Neuron (in vitro differentiated cells): ENCODE measurements around the gene YWHAQ.

Experiments used
- H2AFZ ChIP-seq: one replicate; pipeline ENCODE4 v1.6.1; 2013; ENCODE audit warnings: low read depth, mild to moderate bottlenecking, inconsistent platforms, low read length, moderate library complexity
- H3K27me3 ChIP-seq: one replicate; pipeline ENCODE4 v1.6.1; 2013; ENCODE audit warnings: low read length; ENCODE audit not compliant: insufficient read depth
- H3K36me3 ChIP-seq: one replicate; pipeline ENCODE4 v1.6.1; 2013; ENCODE audit warnings: low read length; ENCODE audit not compliant: insufficient read depth
- H3K4me1 ChIP-seq: one replicate; pipeline ENCODE4 v1.6.1; 2013; ENCODE audit warnings: low read length; ENCODE audit not compliant: insufficient read depth
- H3K4me3 ChIP-seq: 2 replicates; pipeline ENCODE4 v1.5.1; 2013; ENCODE audit warnings: mild to moderate bottlenecking, low read length, moderate library complexity
- H3K9me3 ChIP-seq: one replicate; pipeline ENCODE4 v1.6.1; 2013; ENCODE audit warnings: low read length

Gene YWHAQ

GRCh38 chr2:9630736-9631552 is at the start of gene YWHAQ:
Gene YWHAQ (minus strand): TSS chr2:9630997. CDS start chr2:9630452, 545 bp downstream.
- peaks cover 41% of the 10 kb centered on the region for H3K4me1 ChIP-seq
- H2AFZ ChIP-seq: peak within 1 kb of the TSS; percentile 58
- peak within 1 kb of the TSS; percentile 82 for H3K4me3 ChIP-seq
- H3K36me3 ChIP-seq: peaks cover 34% of the 10 kb centered on the region
- no peaks in the 10 kb centered on the region for H3K27me3 ChIP-seq
- no peaks in the 10 kb centered on the region for H3K9me3 ChIP-seq

- Histone ChIP-seq H2AFZ (no peak overlapping the region), H3K4me1 (peaks cover 11% of the 10 kb centered on the region), H3K36me3 (no peaks in the 10 kb centered on the region), H3K4me3 (no peak overlapping the region), H3K27me3 (no peaks in the 10 kb centered on the region), H3K9me3 (no peaks in the 10 kb centered on the region)
These were observed 49.3 kb upstream of the YWHAQ start for GRCh38 chr2:9680082-9680481.

GRCh38 chr2:9679218-9679617 is 48.4 kb upstream of the YWHAQ start:
- H3K27me3 ChIP-seq: no peaks in the 10 kb centered on the region
- no peaks in the 10 kb centered on the region for H3K36me3 ChIP-seq

GRCh38 chr2:9678544-9678943 is 47.7 kb upstream of the YWHAQ start:
- H3K4me1 ChIP-seq: peaks cover 16% of the 10 kb centered on the region
- H3K36me3 ChIP-seq: no peaks in the 10 kb centered on the region
- no peak overlapping the region for H2AFZ ChIP-seq
- no peak overlapping the region for H3K4me3 ChIP-seq
- no peaks in the 10 kb centered on the region for H3K9me3 ChIP-seq
- H3K27me3 ChIP-seq: no peaks in the 10 kb centered on the region

More at GRCh38 chr2:9679218-9679617, 48.4 kb upstream of the YWHAQ start:
- H3K4me3 ChIP-seq: no peak overlapping the region
- peaks cover 16% of the 10 kb centered on the region for H3K4me1 ChIP-seq
- no peak overlapping the region for H2AFZ ChIP-seq
- H3K9me3 ChIP-seq: no peaks in the 10 kb centered on the region

GRCh38 chr2:9675415-9676351 is 44.9 kb upstream of the YWHAQ start:
- Histone ChIP-seq H3K4me3 (peak overlapping the region; percentile 24), H3K27me3 (no peaks in the 10 kb centered on the region), H3K9me3 (no peaks in the 10 kb centered on the region), H3K4me1 (peaks cover 16% of the 10 kb centered on the region), H2AFZ (peak overlapping the region; percentile 65), H3K36me3 (no peaks in the 10 kb centered on the region)

GRCh38 chr2:9674891-9675414 is 44.2 kb upstream of the YWHAQ start:
- H2AFZ ChIP-seq: peak overlapping the region; percentile 65
- peak overlapping the region; percentile 24 for H3K4me3 ChIP-seq
- H3K9me3 ChIP-seq: no peaks in the 10 kb centered on the region
- H3K4me1 ChIP-seq: peaks cover 16% of the 10 kb centered on the region
- H3K27me3 ChIP-seq: no peaks in the 10 kb centered on the region
- H3K36me3 ChIP-seq: no peaks in the 10 kb centered on the region

- Histone ChIP-seq H3K4me1 (peaks cover 16% of the 10 kb centered on the region), H3K4me3 (no peak overlapping the region), H3K36me3 (no peaks in the 10 kb centered on the region), H3K9me3 (no peaks in the 10 kb centered on the region), H2AFZ (no peak overlapping the region), H3K27me3 (no peaks in the 10 kb centered on the region)
These were observed 43.2 kb upstream of the YWHAQ start for GRCh38 chr2:9673914-9674481.

- no peaks in the 10 kb centered on the region for H3K36me3 ChIP-seq
- no peaks in the 10 kb centered on the region for H3K9me3 ChIP-seq
- H3K4me3 ChIP-seq: no peak overlapping the region
- no peaks in the 10 kb centered on the region for H3K4me1 ChIP-seq
- peaks cover 2% of the 10 kb centered on the region for H3K27me3 ChIP-seq
- no peak overlapping the region for H2AFZ ChIP-seq
These were observed 38.0 kb upstream of the YWHAQ start for GRCh38 chr2:9668687-9669345.

- H3K4me3 ChIP-seq: no peak overlapping the region
- H3K9me3 ChIP-seq: no peaks in the 10 kb centered on the region
- no peak overlapping the region for H2AFZ ChIP-seq
- no peaks in the 10 kb centered on the region for H3K4me1 ChIP-seq
- H3K27me3 ChIP-seq: peaks cover 3% of the 10 kb centered on the region
- H3K36me3 ChIP-seq: no peaks in the 10 kb centered on the region
These were observed 37.0 kb upstream of the YWHAQ start for GRCh38 chr2:9667826-9668225.

- Histone ChIP-seq H3K36me3 (no peaks in the 10 kb centered on the region), H3K9me3 (no peaks in the 10 kb centered on the region), H3K4me1 (no peaks in the 10 kb centered on the region), H3K4me3 (no peak overlapping the region), H2AFZ (no peak overlapping the region), H3K27me3 (peaks cover 3% of the 10 kb centered on the region)
These were observed 35.5 kb upstream of the YWHAQ start for GRCh38 chr2:9666306-9666705.

- Histone ChIP-seq H3K4me3 (no peak overlapping the region), H3K9me3 (no peaks in the 10 kb centered on the region), H3K4me1 (no peaks in the 10 kb centered on the region), H2AFZ (no peak overlapping the region), H3K27me3 (peaks cover 3% of the 10 kb centered on the region), H3K36me3 (no peaks in the 10 kb centered on the region)
These were observed 35.1 kb upstream of the YWHAQ start for GRCh38 chr2:9665898-9666297.

- Histone ChIP-seq H3K9me3 (no peaks in the 10 kb centered on the region), H3K4me3 (no peak overlapping the region), H3K36me3 (no peaks in the 10 kb centered on the region), H2AFZ (no peak overlapping the region), H3K27me3 (peaks cover 3% of the 10 kb centered on the region), H3K4me1 (no peaks in the 10 kb centered on the region)
These were observed 33.6 kb upstream of the YWHAQ start for GRCh38 chr2:9664365-9664764.
